ENCODE data around the gene TRIB2. TPM values are rescaled to one million over a fixed set of nuclear protein-coding genes. Genes with fewer than 3 reads are reported as not detected.

TRIB2 gene
- total and polyA plus RNA-seq, 2 of the 4 experiments (the other 2 are of a cell fraction), result 12.0 to 12.7 TPM

- Histone ChIP-seq H4K5ac (ENCODE audit: low read depth, low read length) (no peak overlapping the region), H3K36me3 (ENCODE audit: control insufficient read depth, insufficient read depth, low read length) (peaks cover 70% of the 10 kb centered on the region), H2BK15ac (ENCODE audit: low read depth, low read length) (no peak overlapping the region), H3K14ac (replicated peaks; ENCODE audit: low read depth, low read length) (no peak overlapping the region), H4K8ac (ENCODE audit: low read depth in 2 of 2, low read length in 2 of 2) (no peak overlapping the region), H3K23ac (ENCODE audit: low read depth, low read length) (no peak overlapping the region), H3K4me3 (ENCODE audit: insufficient read depth, low read depth, low read length) (no peak overlapping the region), H3K56ac (ENCODE audit: extremely low read depth, insufficient read depth, low read length) (no peak overlapping the region), H4K91ac (ENCODE audit: insufficient read depth, low read depth, low read length) (no peak overlapping the region), H3K27me3 (ENCODE audit: control insufficient read depth, insufficient read depth, low read length) (no peaks in the 10 kb centered on the region), H2AFZ (replicated peaks; ENCODE audit: low read length, poor library complexity) (no peak overlapping the region), H3K4ac (ENCODE audit: low read depth, low read length) (no peak overlapping the region), H3K9me3 (ENCODE audit: control insufficient read depth, insufficient read depth, low read length) (no peaks in the 10 kb centered on the region), H3K4me2 (ENCODE audit: low read depth, low read length) (no peak overlapping the region), H3K27ac (ENCODE audit: insufficient read depth, low read length) (no peak overlapping the region), H2BK5ac (ENCODE audit: low read depth, low read length, poor library complexity, severe bottlenecking) (no peak overlapping the region), H2AK9ac (replicated peaks; ENCODE audit: low read depth, low read length, poor library complexity) (no peak overlapping the region), H3K79me1 (ENCODE audit: low read depth in 1 of 2, low read length in 2 of 2) (peaks cover 22 to 58% of the 10 kb centered on the region in 2 experiments), H3K9me1 (ENCODE audit: insufficient read depth, low read length) (peaks cover 20% of the 10 kb centered on the region; the same call in 1 of the 2 replicates), H3K9ac (ENCODE audit: low read depth, low read length) (no peak overlapping the region), H2AK5ac (ENCODE audit: low read depth, low read length) (no peak overlapping the region), H2BK120ac (ENCODE audit: low read depth, low read length) (no peak overlapping the region), H2BK20ac (ENCODE audit: low read depth, low read length) (no peak overlapping the region), H4K20me1 (ENCODE audit: insufficient read depth, low read length) (peaks cover 32% of the 10 kb centered on the region), H3K18ac (ENCODE audit: low read depth, low read length) (no peak overlapping the region), H3K4me1 (ENCODE audit: control insufficient read depth, insufficient read depth, low read length) (no peaks in the 10 kb centered on the region)
- ATAC-seq (ENCODE audit: low read depth) (no peak), DNase-seq (peak; percentile 59)
- ChIA-PET POLR2A (ENCODE audit: unreplicated experiment) (interaction anchor here (0.5 kb wide), 1 partner anchor 88 kb away, joined by 4 read pairs; no protein-coding TSS in a partner anchor), CTCF (interaction anchor here (1.0 kb wide), 2 partner anchors 22 to 269 kb away, joined by 3 to 4 read pairs; no protein-coding TSS in a partner anchor)
- 92% methylated on average over 7 of the region's 11 CpGs; no CpG with 5 or more reads in 1 of the 2 experiments for WGBS, 2 experiments (ENCODE audit: extremely low coverage in 2 of 2, insufficient read length in 1 of 2)
- TF ChIP-seq MAZ (IDR thresholded peaks at IDR 0.05; ENCODE audit: borderline replicate concordance, low read depth, low read length) (no peak), NFE2L2 (IDR thresholded peaks at IDR 0.05; ENCODE audit: low read depth, low read length) (no peak), RCOR1 (IDR thresholded peaks at IDR 0.05; ENCODE audit: insufficient replicate concordance, low read length) (no peak), CTCF (conservative IDR thresholded peaks at IDR 0.05; ENCODE audit: low read depth, low read length) (no peak), RAD21 (IDR thresholded peaks at IDR 0.05; ENCODE audit: low read length) (no peak), CHD1 (IDR thresholded peaks at IDR 0.05; ENCODE audit: low read depth, low read length) (no peak), MAFK (IDR thresholded peaks at IDR 0.05; ENCODE audit: low read depth, low read length) (no peak)
- intact Hi-C loops (cut with micrococcal nuclease) (no loop called here), dilution Hi-C loops (cut with HindIII; ENCODE audit: low sequenced_read_pairs, unreplicated experiment) (no loop called here), in situ Hi-C loops (cut with MboI; ENCODE audit: low sequenced_read_pairs) (loop anchor here (10.0 kb wide), 1 partner anchor 187 kb away; no protein-coding TSS in a partner anchor)
- no TSS peak for BruUV-seq (replicated peaks)
Measured at GRCh38 chr2:12737738-12738485, 21.2 kb downstream of the TRIB2 start.
